IPS-NIHi7 (cell line): Measurements from ENCODE around the gene TIMP1.

ENCODE experiments used
- DNase-seq: peaks from one replicate; pipeline ENCODE4 v3.0.0; 2012; ENCODE audit warnings: mixed read lengths; ENCODE audit errors: extremely low spot score

The TIMP1 gene

GRCh38 chrX:47581731-47582647, at the start of gene TIMP1:
Gene TIMP1 (plus strand): TSS chrX:47582436. CDS start chrX:47583416, 980 bp downstream.
- DNase-seq: peak; percentile 77

- DNase-seq: no peak
Observed at GRCh38 chrX:47539860-47540259, 42.4 kb upstream of the TIMP1 start.

GRCh38 chrX:47540754-47541538, 41.3 kb upstream of the TIMP1 start:
- peak; percentile 91 for DNase-seq

GRCh38 chrX:47543496-47543895, 38.7 kb upstream of the TIMP1 start:
- no peak for DNase-seq

GRCh38 chrX:47556045-47556623, 26.1 kb upstream of the TIMP1 start:
- peak; percentile 78 for DNase-seq

GRCh38 chrX:47558436-47558835, 23.8 kb upstream of the TIMP1 start:
- DNase-seq: no peak

- no peak for DNase-seq
Observed at GRCh38 chrX:47560179-47560933, 21.9 kb upstream of the TIMP1 start.

GRCh38 chrX:47560934-47561658, 21.1 kb upstream of the TIMP1 start, which contains the start of gene ARAF:
Gene ARAF (plus strand): TSS chrX:47561205. CDS start chrX:47562968, 1,763 bp downstream.
- DNase-seq: peak; percentile 81

GRCh38 chrX:47561659-47562151, 20.5 kb upstream of the TIMP1 start:
- DNase-seq: no peak

- DNase-seq: no peak
Observed at GRCh38 chrX:47562615-47563243, 19.5 kb upstream of the TIMP1 start.

- no peak for DNase-seq
Observed at GRCh38 chrX:47563801-47564315, 18.4 kb upstream of the TIMP1 start.

GRCh38 chrX:47564438-47565085, 17.7 kb upstream of the TIMP1 start:
- DNase-seq: no peak

GRCh38 chrX:47566841-47567240, 15.4 kb upstream of the TIMP1 start:
- DNase-seq: no peak

GRCh38 chrX:47568656-47569295, 13.5 kb upstream of the TIMP1 start:
- no peak for DNase-seq

- DNase-seq: no peak
Observed at GRCh38 chrX:47570794-47571193, 11.4 kb upstream of the TIMP1 start.

GRCh38 chrX:47571215-47571614, 11.0 kb upstream of the TIMP1 start:
- no peak for DNase-seq

GRCh38 chrX:47571896-47572295, 10.3 kb upstream of the TIMP1 start:
- DNase-seq: no peak

- no peak for DNase-seq
Observed at GRCh38 chrX:47572773-47573340, 9.4 kb upstream of the TIMP1 start.
